GM19043 (cell line): ENCODE data around the gene TRIM68.

Experiments used
- ATAC-seq: cut with Tn5 transposase; IDR thresholded peaks from one replicate; pipeline ENCODE4 v1.9.1; 2021; ENCODE audit warnings: low read depth; ENCODE audit not compliant: unreplicated experiment

Gene TRIM68

GRCh38 chr11:4606231-4607015, 1.6 kb downstream of the TRIM68 start:
- no peak for ATAC-seq

- ATAC-seq, result no peak
These were observed 3.0 kb downstream of the TRIM68 start for GRCh38 chr11:4605057-4605456.

- ATAC-seq, result no peak
These were observed 14.3 kb downstream of the TRIM68 start, which contains the start of gene OR52I1 for GRCh38 chr11:4593739-4594138. TSS of gene OR52I1 (plus strand) at chr11:4594039. CDS start at chr11:4594039, 0 bp downstream.

- no peak for ATAC-seq
These were observed 19.0 kb downstream of the TRIM68 start for GRCh38 chr11:4589017-4589416.

GRCh38 chr11:4581443-4581842, 26.6 kb downstream of the TRIM68 start, which contains the start of gene OR52I2:
TSS of gene OR52I2 (plus strand) at chr11:4581743.
- no peak for ATAC-seq

GRCh38 chr11:4580124-4580523, 27.9 kb downstream of the TRIM68 start:
- no peak for ATAC-seq

- no peak for ATAC-seq
These were observed 29.4 kb downstream of the TRIM68 start for GRCh38 chr11:4578624-4579023.

GRCh38 chr11:4577761-4578160, 30.3 kb downstream of the TRIM68 start:
- ATAC-seq, result no peak

GRCh38 chr11:4576880-4577279, 31.2 kb downstream of the TRIM68 start:
- no peak for ATAC-seq

GRCh38 chr11:4569075-4569474, 39.0 kb downstream of the TRIM68 start:
- ATAC-seq, result no peak

- no peak for ATAC-seq
These were observed 42.7 kb downstream of the TRIM68 start for GRCh38 chr11:4565371-4565770.

- ATAC-seq, result no peak
These were observed 47.6 kb downstream of the TRIM68 start for GRCh38 chr11:4560467-4560866.

- ATAC-seq, result no peak
These were observed 48.2 kb downstream of the TRIM68 start for GRCh38 chr11:4559527-4560440.

- no peak for ATAC-seq
These were observed 56.6 kb downstream of the TRIM68 start for GRCh38 chr11:4551346-4551979.
